ENCODE results near the gene INPP4A. TPM values are rescaled to one million over a fixed set of nuclear protein-coding genes. Genes with fewer than 3 reads are reported as not detected.

The INPP4A gene
- total RNA-seq, 1 experiment from 2014 or later = 23.4 TPM

DNA sequence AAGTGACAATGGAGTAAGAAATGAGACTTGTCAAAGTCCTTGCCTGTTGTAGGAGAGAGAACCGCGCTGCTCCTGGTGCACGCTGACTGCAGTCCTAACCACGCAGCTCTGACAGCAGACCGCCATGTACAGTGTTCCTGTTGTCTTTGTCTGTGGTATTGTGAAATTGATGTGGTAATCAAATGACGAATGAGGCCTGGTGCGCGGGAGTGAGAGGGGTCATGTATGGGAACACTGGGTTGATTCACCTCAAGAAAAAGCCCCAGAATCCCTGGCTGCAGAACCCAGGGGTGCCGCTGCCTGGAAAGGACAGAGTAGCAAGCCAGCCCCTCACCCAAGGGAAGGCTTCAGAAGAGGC, 64.0 kb downstream of the INPP4A start:
- TF ChIP-seq, protein P1, sequence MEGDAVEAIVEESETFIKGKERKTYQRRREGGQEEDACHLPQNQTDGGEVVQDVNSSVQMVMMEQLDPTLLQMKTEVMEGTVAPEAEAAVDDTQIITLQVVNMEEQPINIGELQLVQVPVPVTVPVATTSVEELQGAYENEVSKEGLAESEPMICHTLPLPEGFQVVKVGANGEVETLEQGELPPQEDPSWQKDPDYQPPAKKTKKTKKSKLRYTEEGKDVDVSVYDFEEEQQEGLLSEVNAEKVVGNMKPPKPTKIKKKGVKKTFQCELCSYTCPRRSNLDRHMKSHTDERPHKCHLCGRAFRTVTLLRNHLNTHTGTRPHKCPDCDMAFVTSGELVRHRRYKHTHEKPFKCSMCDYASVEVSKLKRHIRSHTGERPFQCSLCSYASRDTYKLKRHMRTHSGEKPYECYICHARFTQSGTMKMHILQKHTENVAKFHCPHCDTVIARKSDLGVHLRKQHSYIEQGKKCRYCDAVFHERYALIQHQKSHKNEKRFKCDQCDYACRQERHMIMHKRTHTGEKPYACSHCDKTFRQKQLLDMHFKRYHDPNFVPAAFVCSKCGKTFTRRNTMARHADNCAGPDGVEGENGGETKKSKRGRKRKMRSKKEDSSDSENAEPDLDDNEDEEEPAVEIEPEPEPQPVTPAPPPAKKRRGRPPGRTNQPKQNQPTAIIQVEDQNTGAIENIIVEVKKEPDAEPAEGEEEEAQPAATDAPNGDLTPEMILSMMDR (conservative IDR thresholded peaks at IDR 0.05; ENCODE audit: low read depth, low read length) = no peak
- no peak for TF ChIP-seq EZH2 (IDR thresholded peaks at IDR 0.05; ENCODE audit: low read length, unreplicated experiment)
- no peak for TF ChIP-seq EZH2phosphoT487 (IDR thresholded peaks at IDR 0.05; ENCODE audit: borderline replicate concordance, low read length)
- Histone ChIP-seq H3K27me3 (ENCODE audit: low read length) (no peaks in the 10 kb centered on the region), H3K79me2 (ENCODE audit: low read length) (no peaks in the 10 kb centered on the region; the same call in 1 of the 2 replicates), H3K36me3 (ENCODE audit: low read depth, low read length) (no peaks in the 10 kb centered on the region), H3K4me1 (ENCODE audit: insufficient read depth, low read length) (no peaks in the 10 kb centered on the region), H3K9ac (ENCODE audit: low read length) (no peak overlapping the region), H3K9me3 (ENCODE audit: low read length) (no peaks in the 10 kb centered on the region), H3K4me2 (ENCODE audit: low read length) (no peak overlapping the region), H4K20me1 (ENCODE audit: low read length) (no peaks in the 10 kb centered on the region), H3K4me3 (ENCODE audit: low read length) (no peak overlapping the region), H2AFZ (ENCODE audit: low read length) (no peak overlapping the region), H3K9me2 (replicated peaks; ENCODE audit: low read length) (no peaks in the 10 kb centered on the region), H3K27ac (ENCODE audit: low read length) (no peak overlapping the region), H3F3A (ENCODE audit: low read length, unreplicated experiment) (no peaks in the 10 kb centered on the region)
- CTCF ChIA-PET = no interaction called here
- DNase-seq (no peak), ATAC-seq (no peak)
- intact Hi-C loops (cut with micrococcal nuclease) = no loop called here
- POLR2A ChIA-PET (ENCODE audit: unreplicated experiment) = no interaction called here
- BruUV-seq (replicated peaks) = no TSS peak

DNA sequence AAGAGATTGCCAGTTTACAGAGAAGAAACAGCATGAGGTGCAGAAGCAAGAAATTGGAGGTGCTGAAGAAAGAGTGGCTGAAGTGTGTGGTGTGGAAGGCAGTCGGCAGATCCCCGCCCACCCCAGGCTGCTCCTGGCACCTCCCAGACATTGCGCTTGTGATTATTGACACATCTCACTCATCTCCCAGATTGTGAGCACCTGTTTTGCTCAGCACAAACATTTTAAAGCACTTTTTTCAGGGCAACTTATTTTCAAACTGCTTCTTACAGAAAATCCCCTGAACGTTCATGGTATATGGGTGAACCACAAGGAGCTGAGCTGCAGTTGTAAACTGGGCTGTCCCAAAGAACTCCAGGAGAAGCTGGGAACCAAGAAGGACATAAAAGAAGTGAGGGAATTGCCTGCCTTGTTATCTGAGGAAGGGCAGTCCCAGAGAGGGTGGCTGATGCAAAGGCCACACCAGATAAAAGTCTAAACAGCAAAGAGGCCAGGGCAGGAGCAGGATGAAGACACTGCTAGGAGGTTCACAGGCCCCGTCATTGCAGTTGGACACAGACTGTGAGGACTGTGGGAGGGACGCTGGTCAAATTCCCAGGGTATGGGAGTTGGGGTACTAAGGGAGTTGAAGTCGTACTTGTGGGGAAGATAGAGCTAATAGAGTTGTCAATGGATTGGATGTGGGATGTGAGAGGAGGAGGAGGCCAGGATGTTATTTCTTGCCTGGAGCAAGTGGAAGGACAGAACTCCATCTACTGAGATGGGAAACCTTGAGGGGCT, 65.1 kb downstream of the INPP4A start:
- H3K27ac ChIP-seq (ENCODE audit: low read length) = no peak overlapping the region
- DNase-seq (no peak), ATAC-seq (no peak)
- no peak overlapping the region for H3K9ac ChIP-seq (ENCODE audit: low read length)
- H3K27me3 ChIP-seq (ENCODE audit: low read length) = no peaks in the 10 kb centered on the region
- no peak overlapping the region for H3K4me3 ChIP-seq (ENCODE audit: low read length)
- no peak overlapping the region for H2AFZ ChIP-seq (ENCODE audit: low read length)
- TF ChIP-seq EZH2 (IDR thresholded peaks at IDR 0.05; ENCODE audit: low read length, unreplicated experiment) = no peak
- TF ChIP-seq, protein P1 (conservative IDR thresholded peaks at IDR 0.05; ENCODE audit: low read depth, low read length) = no peak
- TF ChIP-seq EZH2phosphoT487 (IDR thresholded peaks at IDR 0.05; ENCODE audit: borderline replicate concordance, low read length) = no peak
- POLR2A ChIA-PET (ENCODE audit: unreplicated experiment) = no interaction called here
- CTCF ChIA-PET = no interaction called here
- no peaks in the 10 kb centered on the region for H3K9me2 ChIP-seq (replicated peaks; ENCODE audit: low read length)
- H3K4me2 ChIP-seq (ENCODE audit: low read length) = no peak overlapping the region
- peaks cover 1% of the 10 kb centered on the region; the same call in 1 of the 2 replicates for H3K4me1 ChIP-seq (ENCODE audit: insufficient read depth, low read length)
- H3K79me2 ChIP-seq (ENCODE audit: low read length) = no peaks in the 10 kb centered on the region
- no peaks in the 10 kb centered on the region for H4K20me1 ChIP-seq (ENCODE audit: low read length)
- BruUV-seq (replicated peaks) = no TSS peak
- no peaks in the 10 kb centered on the region for H3K9me3 ChIP-seq (ENCODE audit: low read length)
- intact Hi-C loops (cut with micrococcal nuclease) = no loop called here
- no peaks in the 10 kb centered on the region for H3K36me3 ChIP-seq (ENCODE audit: low read depth, low read length)
- H3F3A ChIP-seq (ENCODE audit: low read length, unreplicated experiment) = no peaks in the 10 kb centered on the region

DNA sequence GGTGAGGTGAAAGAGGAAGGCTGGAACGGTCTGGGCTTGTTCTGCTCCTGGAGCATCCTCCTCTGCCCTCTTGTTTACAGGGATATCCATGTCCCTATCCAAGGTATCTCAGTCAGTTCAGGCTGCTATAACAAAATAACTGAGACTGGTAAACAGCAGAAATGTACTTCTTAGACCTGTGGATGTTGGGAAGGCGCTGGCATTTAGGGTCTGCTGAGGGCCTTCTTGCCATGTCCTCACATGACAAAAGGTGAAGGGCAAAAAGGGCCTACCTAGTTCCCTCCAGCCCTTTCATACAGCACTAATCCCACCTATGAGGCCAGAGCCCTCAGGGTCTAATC, 65.6 kb downstream of the INPP4A start:
- CTCF ChIA-PET = no interaction called here

More for the DNA sequence above, 65.6 kb downstream of the INPP4A start:
- no peak overlapping the region for H3K9ac ChIP-seq (ENCODE audit: low read length)
- no peak overlapping the region for H3K27ac ChIP-seq (ENCODE audit: low read length)
- BruUV-seq (replicated peaks) = no TSS peak
- no peaks in the 10 kb centered on the region for H3K27me3 ChIP-seq (ENCODE audit: low read length)
- no peaks in the 10 kb centered on the region for H4K20me1 ChIP-seq (ENCODE audit: low read length)
- H3K9me2 ChIP-seq (replicated peaks; ENCODE audit: low read length) = no peaks in the 10 kb centered on the region
- H3K4me3 ChIP-seq (ENCODE audit: low read length) = no peak overlapping the region
- intact Hi-C loops (cut with micrococcal nuclease) = no loop called here
- ATAC-seq (no peak), DNase-seq (no peak)
- POLR2A ChIA-PET (ENCODE audit: unreplicated experiment) = no interaction called here
- TF ChIP-seq, protein P1 (conservative IDR thresholded peaks at IDR 0.05; ENCODE audit: low read depth, low read length) = no peak
- no peak for TF ChIP-seq EZH2phosphoT487 (IDR thresholded peaks at IDR 0.05; ENCODE audit: borderline replicate concordance, low read length)
- TF ChIP-seq EZH2 (IDR thresholded peaks at IDR 0.05; ENCODE audit: low read length, unreplicated experiment) = no peak
- no peak overlapping the region for H2AFZ ChIP-seq (ENCODE audit: low read length)
- H3F3A ChIP-seq (ENCODE audit: low read length, unreplicated experiment) = no peaks in the 10 kb centered on the region
- no peaks in the 10 kb centered on the region for H3K79me2 ChIP-seq (ENCODE audit: low read length)
- no peak overlapping the region for H3K4me2 ChIP-seq (ENCODE audit: low read length)
- no peaks in the 10 kb centered on the region for H3K36me3 ChIP-seq (ENCODE audit: low read depth, low read length)
- no peaks in the 10 kb centered on the region for H3K9me3 ChIP-seq (ENCODE audit: low read length)
- peaks cover 6% of the 10 kb centered on the region; the same call in 1 of the 2 replicates for H3K4me1 ChIP-seq (ENCODE audit: insufficient read depth, low read length)

All from PC-3 (cell line).